Measurements from ENCODE around the gene GAPDHS. TPM values are rescaled to one million over a fixed set of nuclear protein-coding genes. Genes with fewer than 3 reads are reported as not detected.

GAPDHS gene
- total RNA-seq, 2 donors from 2014 or later, result not detected

GRCh38 chr19:35490364-35490763 is 42.9 kb upstream of the GAPDHS start, which contains the start of gene KRTDAP:
Gene KRTDAP, minus strand, starts transcription at chr19:35490464. Its CDS starts 22 bp downstream, at chr19:35490442.
- no peak for DNase-seq (ENCODE audit: low spot score)
- TF ChIP-seq CTCF (IDR thresholded peaks at IDR 0.05), result no peak
- Histone ChIP-seq H3K4me3 (no peak within 1 kb of the TSS), H3K9me3 (no peaks in the 10 kb centered on the region), H3K27me3 (no peaks in the 10 kb centered on the region), H3K36me3 (no peaks in the 10 kb centered on the region), H3K4me1 (peaks cover 0 to 4% of the 10 kb centered on the region in 2 donors), H3K27ac (no peak within 1 kb of the TSS)

DNA sequence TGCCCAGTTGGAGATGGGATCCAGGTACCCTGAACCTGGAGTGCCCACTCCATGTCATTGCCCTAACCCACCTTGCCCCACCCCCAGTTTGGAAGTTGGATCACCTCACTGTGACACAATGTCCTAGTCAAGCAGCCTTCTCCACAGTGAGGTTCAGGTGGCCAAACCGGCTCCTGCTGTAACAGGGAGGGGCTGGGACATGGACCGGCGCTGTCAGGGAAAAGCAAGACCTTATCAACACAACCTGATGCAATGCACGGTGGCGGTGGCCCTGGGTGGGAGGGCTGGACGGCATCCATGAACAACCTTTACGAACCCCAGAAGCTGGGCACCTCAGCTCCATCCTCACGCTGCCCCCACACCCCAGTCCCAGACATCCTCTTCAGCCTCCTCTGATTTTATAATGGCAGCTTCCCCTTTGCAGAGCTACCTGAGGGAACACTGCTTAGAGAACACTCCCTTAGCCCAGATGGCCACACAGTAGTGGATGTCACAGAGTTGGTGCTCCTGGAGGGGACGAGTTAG is 41.4 kb upstream of the GAPDHS start:
- no peak for DNase-seq (ENCODE audit: low spot score)
- no peak for TF ChIP-seq CTCF (IDR thresholded peaks at IDR 0.05)
- Histone ChIP-seq H3K9me3 (no peaks in the 10 kb centered on the region), H3K4me1 (peaks cover 0 to 6% of the 10 kb centered on the region in 2 donors), H3K27me3 (no peaks in the 10 kb centered on the region), H3K4me3 (no peak overlapping the region), H3K36me3 (no peaks in the 10 kb centered on the region), H3K27ac (no peak overlapping the region)

DNA sequence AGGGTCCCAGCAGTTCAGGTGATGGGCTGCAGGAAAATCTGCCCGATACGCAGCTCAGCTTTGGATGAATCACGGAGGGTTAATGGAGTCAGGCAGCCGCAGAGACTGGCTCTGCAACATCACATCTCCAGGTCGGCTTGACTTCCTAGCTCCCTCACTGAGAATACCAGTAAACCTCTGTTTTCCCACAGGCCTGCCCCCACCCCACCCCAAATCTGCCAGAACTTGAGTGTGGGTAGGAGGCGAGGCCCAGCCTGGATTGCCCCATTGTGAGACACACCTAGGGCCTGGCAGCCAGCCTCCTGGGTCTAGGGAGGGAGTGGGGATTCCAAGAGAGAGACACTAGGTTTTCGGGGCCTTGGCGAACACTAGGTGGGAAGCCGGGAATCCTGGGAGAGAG is 39.3 kb upstream of the GAPDHS start:
- no peaks in the 10 kb centered on the region for H3K36me3 ChIP-seq
- no peak for DNase-seq (ENCODE audit: low spot score)

DNA sequence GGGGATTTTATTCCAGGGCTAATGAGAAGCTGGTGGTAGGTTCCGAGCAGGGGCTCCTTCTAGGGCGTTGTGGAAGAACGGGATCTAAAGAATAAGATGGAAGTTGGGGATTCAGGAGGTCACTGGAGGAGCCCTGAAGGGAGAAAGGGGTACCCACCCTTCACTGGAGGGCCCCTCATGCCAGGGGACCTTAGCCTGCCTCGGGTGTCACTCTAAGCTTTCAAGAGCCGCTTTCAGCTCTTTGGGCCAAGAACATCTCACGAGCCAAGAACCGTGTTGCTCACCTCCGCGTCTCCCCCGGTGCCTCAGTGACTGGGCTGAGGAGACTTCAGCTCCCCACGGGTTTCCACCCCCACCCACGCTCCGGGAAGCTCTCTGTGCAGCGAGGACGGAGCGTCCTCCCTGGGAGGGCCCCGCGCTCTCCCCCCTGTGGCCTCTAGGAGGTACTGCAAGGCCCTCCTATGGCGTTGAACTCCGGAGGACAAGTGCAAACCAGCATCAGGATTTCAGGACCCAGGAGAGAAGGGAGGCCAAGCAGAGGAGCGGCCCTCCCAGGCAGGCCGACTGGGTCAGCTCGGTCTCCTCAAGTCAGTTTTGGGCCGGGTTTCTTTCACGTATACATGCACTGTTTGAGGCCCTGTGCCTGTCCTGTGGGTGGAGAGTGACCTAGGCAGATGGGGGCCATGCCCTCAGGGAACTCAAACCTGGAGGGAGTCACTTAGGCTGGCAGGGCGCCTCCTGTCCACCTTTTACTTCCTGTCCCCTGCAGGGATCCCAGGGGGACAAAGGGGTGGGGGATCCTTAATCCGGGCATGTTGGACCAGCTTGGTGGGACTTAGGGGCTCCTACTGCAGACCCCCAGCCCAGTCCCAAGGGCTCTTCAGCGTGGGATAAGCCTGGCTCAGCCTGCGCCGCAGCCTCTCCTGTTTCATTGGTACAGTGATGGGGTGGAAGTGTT is 37.9 kb upstream of the GAPDHS start:
- no peaks in the 10 kb centered on the region for H3K9me3 ChIP-seq
- no peak overlapping the region for H3K4me3 ChIP-seq
- H3K27me3 ChIP-seq, result no peaks in the 10 kb centered on the region
- no peaks in the 10 kb centered on the region for H3K36me3 ChIP-seq
- H3K4me1 ChIP-seq, result peaks cover 0 to 6% of the 10 kb centered on the region in 2 donors
- TF ChIP-seq CTCF (IDR thresholded peaks at IDR 0.05), result peak; percentile 96 to 98
- DNase-seq (ENCODE audit: low spot score), result peak; percentile 69
- H3K27ac ChIP-seq, result no peak overlapping the region

More for the DNA sequence above, 39.3 kb upstream of the GAPDHS start:
- H3K9me3 ChIP-seq, result no peaks in the 10 kb centered on the region
- TF ChIP-seq CTCF (IDR thresholded peaks at IDR 0.05), result no peak
- peaks cover 0 to 6% of the 10 kb centered on the region in 2 donors for H3K4me1 ChIP-seq
- no peak overlapping the region for H3K4me3 ChIP-seq
- H3K27me3 ChIP-seq, result no peaks in the 10 kb centered on the region
- H3K27ac ChIP-seq, result no peak overlapping the region

DNA sequence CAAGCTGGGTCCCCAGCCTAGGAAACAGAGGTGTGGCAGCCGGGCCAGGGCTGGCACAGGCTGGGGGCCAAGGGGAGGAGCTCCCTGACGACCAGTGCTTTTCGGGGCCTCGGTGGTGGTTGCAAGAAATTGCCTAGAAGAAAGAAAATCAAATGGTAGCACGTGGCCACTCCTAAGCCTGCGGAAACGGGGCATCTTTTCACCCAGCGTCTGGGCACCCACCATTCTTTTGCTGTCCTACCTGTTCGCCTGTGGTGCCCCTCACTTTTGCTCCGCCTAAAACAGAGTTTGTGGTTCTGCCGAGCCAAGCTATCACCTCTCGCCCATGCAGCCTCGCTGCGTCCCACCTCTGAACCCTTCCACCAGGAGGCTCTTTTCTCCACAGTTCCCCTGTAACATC is 35.9 kb upstream of the GAPDHS start:
- Histone ChIP-seq H3K27ac (no peak overlapping the region), H3K4me3 (no peak overlapping the region), H3K27me3 (no peaks in the 10 kb centered on the region), H3K36me3 (no peaks in the 10 kb centered on the region), H3K9me3 (no peaks in the 10 kb centered on the region), H3K4me1 (peaks cover 0 to 6% of the 10 kb centered on the region in 2 donors)
- TF ChIP-seq CTCF (IDR thresholded peaks at IDR 0.05), result no peak
- DNase-seq (ENCODE audit: low spot score), result no peak
